ENCODE measurements around the gene EP300. TPM values are rescaled to one million over a fixed set of nuclear protein-coding genes. Genes with fewer than 3 reads are reported as not detected.
"Not testable (repeated sequence)": the region's sequence is repeated elsewhere in the genome, so short reads cannot be mapped to it uniquely, and the experiment has no call there.

EP300 gene
- total RNA-seq = 21.2 and 49.6 TPM in 2 replicates

DNA sequence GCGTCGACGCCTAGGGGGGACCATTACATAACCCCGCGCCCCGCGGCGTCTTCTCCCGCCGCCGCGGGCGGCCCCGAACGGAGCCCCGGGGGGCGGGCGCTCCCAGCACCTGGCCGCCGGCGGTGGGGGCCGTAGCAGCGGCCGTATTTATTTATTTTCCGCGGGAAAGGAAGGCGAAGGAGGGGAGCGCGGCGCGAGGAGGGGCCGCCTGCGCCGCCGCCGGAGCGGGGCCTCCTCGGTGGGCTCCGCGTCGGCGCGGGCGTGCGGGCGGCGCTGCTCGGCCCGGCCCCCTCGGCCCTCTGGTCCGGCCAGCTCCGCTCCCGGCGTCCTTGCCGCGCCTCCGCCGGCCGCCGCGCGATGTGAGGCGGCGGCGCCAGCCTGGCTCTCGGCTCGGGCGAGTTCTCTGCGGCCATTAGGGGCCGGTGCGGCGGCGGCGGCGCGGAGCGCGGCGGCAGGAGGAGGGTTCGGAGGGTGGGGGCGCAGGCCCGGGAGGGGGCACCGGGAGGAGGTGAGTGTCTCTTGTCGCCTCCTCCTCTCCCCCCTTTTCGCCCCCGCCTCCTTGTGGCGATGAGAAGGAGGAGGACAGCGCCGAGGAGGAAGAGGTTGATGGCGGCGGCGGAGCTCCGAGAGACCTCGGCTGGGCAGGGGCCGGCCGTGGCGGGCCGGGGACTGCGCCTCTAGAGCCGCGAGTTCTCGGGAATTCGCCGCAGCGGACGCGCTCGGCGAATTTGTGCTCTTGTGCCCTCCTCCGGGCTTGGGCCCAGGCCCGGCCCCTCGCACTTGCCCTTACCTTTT lies at the start of gene EP300:
Gene EP300 (plus strand): TSS at position 570 of the 795 bp plus-strand sequence. CDS start 413 bp downstream, outside the sequence.
- peak in 1 of 2 donors; percentile 82 for DNase-seq (ENCODE audit: low read depth in 2 of 2)

DNA sequence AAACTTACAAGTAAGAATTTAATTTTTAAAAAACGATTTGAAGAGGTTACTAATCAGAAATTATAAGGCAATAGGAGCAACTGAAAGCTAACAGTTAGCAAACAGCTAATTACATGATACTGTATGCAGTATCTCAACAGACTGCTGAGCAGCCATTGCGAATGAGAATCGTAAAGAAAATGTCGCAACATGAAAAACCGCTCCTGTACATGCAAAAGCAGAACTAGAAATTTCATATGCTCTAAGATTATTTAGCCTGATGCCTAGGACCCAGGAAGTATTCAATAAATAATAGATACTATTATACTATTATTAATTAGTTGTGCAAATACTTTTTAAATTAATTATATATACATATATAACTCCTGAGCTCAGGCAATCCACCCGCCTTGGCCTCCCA lies 48.7 kb upstream of the EP300 start:
- no peak for DNase-seq (ENCODE audit: low read depth in 2 of 2)

DNA sequence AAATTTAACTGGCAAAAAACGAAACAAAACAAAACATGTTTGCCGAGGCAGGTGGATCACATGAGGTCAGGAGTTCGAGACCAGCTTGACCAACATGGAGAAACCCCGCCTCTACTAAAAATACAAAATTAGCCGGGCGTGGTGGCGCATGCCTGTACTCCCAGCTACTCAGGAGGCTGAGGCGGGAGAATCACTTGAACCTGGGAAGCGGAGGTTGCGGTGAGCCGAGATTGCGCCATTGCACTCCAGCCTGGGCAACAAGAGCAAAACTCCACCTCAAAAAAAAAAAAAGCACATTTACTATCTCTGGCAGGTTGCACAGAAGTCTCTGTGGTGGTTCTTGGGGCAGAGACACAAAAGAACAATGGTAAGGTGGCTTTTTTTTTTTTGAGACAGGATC lies 46.8 kb upstream of the EP300 start:
- not testable (repeated sequence) for DNase-seq (ENCODE audit: low read depth in 2 of 2)

DNA sequence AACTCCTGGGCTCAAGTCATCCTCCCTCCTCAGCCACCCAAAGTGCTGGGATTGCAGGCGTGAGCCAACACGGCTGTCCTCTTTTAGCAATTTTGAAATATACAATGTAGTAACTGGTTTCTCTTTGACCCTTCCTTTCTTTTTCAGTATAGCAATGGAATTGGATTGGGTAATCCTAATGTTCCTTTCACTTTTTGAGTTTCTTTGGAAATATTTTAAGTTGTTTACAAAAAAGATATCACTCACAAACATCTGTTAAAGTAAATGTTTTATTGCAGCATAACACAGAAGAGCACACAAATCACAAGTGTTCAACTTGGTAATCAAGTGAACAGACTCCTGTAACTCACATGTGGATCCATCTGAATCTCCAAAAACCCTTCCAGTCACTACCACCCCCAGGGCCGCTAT lies 44.6 kb upstream of the EP300 start:
- no peak for DNase-seq (ENCODE audit: low read depth in 2 of 2)

DNA sequence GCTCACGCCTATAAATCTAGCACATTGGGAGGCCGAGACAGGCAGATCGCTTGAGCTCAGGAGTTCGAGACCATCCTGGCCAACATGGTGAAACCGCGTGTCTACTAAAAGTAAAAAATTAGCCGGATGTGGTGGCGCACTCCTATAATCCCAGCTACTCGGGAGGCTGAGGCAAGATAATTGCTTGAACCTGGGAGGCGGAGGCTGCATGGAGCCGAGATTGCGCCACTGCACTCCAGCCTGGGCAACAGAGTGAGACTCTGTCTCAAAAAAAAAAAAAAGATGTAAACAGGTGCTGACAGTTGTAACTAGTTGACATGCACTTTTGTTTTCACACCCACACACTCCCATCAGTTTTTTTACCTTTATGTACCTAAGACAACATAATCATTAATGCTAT lies 44.0 kb upstream of the EP300 start:
- not testable (repeated sequence) for DNase-seq (ENCODE audit: low read depth in 2 of 2)

DNA sequence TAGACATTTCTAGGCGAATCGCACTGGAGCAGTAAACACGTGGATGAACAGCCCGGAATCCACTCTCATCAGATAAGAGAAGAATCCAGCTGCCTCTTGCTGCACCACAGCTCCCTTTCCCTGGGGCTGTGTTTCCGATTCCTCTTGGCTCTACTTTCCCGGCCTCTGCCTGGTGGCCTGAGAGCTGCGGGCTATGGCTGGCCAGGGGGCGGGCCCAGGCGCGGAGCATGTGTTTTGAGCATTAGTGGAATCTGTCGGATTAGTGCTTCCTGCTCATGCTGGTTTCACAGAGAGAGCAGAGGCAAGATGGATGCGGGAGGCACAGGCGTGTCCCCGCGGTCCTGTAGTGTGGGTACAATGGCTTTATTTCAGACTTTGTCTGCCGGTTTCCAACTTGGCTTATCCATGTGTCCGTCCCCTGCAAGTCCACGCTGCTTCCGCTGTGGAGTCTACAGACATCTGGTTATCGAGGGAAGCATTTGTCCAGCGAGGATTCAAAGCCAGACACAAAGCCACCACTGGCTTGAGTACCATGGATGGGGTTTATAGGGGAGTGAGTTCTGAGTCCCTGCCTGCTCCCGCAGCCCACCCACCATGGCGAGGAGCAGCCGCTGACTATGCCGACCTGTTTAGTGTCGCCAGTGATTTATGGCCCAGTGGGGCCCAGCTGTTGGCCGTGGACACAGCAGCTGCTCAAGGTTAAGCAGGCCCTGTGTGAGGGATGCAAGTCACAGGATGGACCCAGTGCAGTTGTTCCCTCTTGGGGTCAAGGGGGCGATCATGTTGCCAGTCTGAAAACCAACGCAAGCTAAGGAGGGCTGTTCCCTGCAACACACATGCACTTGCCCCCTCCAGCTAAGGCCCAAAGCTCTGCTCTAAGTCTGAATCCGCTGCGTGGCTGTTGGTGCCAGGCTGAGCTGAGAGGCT lies 43.3 kb upstream of the EP300 start:
- peak; percentile 57 to 69 for DNase-seq (ENCODE audit: low read depth in 2 of 2)

DNA sequence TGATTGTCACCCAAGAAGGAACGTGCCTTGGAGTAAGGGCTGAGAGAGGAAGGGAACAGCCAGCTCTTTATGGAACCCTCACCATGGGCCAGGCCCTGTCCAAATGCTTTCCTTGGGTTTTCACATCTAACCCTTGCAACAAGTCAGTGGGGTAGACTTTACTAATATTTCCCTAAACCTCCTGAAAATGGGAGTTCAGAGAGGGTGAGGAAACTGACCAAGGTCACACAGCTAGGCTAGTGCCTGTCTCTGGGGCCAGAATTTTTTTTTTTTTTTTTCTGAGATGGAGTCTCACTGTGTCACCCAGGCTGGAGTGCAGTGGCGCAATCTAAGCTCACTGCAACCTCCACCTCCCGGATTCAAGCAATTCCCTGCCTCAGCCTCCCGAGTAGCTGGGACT lies 42.6 kb upstream of the EP300 start:
- DNase-seq (ENCODE audit: low read depth in 2 of 2) = not testable (repeated sequence)

DNA sequence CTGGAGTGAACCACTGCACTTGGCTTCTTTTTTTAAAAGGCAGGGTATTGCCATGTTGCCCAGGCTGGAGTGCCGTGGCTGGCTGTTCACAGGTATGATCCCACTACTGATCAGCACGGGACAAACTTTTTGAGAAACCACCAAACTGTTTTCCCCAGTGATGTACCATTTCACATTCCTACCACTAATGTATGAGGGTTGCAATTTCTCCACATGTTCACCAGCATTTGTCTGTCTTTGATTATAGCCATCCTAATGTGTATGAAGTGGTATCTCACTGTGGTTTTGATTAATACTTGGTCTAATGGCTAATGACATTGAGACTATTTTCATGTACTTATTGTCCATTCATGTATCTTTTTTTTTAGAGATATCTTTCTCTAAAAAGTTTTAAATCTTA lies 41.5 kb upstream of the EP300 start:
- DNase-seq (ENCODE audit: low read depth in 2 of 2) = no peak

DNA sequence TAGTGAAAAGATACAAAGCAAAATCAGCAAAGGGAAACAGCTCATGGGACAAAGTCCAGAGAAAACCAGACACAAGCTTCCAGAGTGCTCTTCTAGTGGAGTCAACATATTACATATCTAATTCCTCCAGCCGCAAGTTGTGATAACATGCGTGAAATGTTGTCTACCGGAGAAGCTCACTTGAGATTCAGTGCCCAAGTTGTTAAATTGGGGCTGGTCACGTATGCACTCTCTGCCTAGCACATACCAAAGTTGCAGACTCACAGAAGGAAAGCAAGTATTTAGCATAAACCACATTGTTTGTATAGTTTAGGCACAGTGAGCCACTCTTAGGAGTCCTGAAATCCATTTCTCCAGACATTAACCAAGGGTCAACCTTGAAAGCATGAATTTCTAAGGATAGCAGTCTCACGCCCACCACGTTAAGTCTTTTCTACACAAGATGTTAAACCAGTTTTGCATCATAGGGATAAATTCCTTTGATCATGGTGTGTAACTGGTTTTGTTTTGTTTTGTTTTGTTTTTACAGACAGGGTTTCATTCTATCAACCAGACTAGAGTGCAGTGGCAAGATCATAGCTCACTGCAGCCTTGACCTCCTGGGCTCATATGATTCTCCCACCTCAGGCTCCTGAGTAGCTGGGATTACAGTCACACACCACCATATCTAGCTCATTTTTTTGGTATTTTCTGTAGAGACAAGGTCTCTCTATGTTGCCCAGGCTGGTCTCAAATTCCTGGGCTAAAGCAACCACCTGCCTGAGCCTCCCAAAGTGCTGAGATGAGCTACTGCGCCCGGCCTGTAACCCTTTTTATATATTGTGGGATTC lies 39.5 kb upstream of the EP300 start:
- no peak for DNase-seq (ENCODE audit: low read depth in 2 of 2)

DNA sequence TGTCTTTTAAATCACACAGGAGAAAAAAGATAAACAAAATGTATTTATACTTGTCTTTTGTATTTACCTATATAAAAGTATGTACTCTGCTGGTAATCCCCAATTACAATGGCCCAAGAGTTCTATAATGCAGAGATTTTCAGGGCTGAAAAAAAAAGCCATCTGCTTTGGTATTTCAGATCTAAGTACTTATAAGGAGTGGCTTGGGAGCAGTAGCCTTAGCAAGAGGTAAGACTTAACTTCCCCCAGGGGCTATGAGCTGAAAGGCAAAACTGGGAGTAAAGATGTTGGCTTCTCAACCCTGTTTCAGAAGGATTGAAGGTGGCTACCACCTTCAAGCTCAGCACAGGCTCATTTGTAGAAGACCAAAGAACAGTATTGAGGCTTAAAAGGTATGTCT lies 35.3 kb upstream of the EP300 start:
- DNase-seq (ENCODE audit: low read depth in 2 of 2) = no peak

DNA sequence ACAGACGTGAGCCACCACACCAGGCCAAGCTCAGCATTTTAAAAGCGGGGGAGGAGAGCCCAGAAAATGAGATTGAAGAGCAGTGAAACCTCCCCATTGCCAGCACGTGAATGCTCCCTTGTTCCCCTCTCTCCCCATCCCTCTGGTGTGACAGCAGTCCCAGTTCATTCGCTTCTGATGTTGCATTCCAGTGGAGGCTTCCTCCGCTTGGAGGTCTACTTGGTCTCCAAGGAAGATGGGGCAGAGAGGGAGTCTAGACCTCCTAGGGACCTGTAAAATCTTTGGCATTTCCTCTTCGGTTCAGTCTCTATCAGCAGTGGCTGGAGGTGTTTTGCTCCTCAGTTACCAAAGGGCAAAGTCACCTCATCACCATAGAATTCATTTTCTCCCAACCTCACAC lies 30.2 kb upstream of the EP300 start:
- no peak for DNase-seq (ENCODE audit: low read depth in 2 of 2)

DNA sequence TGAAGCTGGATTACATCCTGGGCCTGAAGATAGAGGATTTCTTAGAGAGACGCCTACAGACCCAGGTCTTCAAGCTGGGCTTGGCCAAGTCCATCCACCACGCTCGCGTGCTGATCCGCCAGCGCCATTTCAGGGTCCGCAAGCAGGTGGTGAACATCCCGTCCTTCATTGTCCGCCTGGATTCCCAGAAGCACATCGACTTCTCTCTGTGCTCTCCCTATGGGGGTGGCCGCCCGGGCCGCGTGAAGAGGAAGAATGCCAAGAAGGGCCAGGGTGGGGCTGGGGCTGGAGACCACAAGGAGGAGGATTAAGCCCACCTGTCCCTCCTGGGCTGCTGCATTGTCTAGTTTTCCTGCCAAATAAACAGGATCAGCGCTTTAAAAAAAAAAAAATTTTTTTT lies 28.1 kb upstream of the EP300 start:
- not testable (repeated sequence) for DNase-seq (ENCODE audit: low read depth in 2 of 2)

DNA sequence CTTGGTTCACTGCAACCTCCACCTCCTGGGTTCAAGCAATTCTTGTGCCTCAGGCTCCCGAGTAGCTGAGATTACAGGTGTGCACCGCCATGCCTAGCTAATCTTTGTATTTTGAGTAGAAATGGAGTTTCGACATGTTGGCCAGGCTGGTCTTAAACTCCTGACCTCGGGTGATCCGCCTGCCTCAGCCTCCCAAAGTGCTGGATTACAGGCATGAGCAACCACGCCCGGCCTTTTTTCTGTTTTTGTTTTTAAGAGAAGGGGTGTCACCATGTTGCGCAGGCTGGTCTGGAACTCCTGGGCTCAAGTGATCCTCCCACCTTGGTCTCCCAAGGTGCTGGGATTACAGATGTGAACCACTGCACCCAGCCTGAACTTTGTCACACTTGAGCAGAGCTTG lies 26.1 kb upstream of the EP300 start:
- DNase-seq (ENCODE audit: low read depth in 2 of 2) = not testable (repeated sequence)

DNA sequence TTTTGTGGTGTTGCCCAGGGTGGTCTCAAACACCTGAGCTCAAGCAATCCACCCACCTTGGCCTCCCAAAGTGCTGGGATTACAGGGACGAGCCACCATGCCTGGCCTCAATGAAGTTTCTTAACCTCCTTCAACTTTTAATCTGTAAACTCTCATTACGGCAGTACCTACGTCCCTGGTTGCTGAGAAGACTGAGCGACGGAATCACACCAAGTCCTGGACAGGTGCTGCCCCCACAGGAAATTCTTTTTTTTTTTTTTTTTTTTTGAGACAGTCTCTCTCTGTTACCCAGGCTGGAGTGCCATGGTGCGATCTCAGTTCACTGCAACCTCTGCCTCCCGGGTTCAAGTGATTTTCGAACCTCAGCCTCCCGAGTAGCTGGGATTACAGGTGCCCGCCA lies 24.4 kb upstream of the EP300 start:
- not testable (repeated sequence) for DNase-seq (ENCODE audit: low read depth in 2 of 2)

DNA sequence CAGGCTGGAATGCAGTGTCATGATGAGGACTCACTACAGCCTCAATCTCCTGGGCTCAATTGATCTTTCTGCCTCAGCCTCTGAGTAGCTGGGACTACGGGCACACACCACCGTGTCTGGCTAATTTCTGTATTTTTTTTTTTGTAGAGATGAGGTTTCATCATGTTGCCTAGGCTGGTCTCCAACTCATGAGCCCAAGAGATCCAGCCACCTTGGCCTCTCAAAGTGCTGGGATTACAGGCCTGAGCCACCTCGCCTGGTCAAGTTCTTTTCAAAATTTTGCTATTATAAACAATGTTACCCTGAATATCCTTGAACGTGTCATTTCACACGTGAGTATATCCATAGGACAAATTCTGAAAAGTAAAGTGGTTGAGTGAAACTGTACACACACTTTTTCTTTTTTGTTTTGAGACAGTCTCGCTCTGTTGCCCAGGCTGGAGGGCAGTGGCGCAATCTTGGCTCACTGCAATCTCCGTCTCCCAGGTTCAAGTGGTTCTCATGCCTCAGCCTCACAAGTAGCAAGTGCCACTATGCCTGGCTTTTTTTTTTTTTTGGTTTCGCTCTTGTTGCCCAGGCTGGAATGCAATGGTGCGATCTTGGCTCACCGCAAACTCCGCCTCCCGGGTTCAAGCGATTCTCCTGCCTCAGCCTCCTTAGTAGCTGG lies 21.6 kb upstream of the EP300 start:
- DNase-seq (ENCODE audit: low read depth in 2 of 2) = no peak

DNA sequence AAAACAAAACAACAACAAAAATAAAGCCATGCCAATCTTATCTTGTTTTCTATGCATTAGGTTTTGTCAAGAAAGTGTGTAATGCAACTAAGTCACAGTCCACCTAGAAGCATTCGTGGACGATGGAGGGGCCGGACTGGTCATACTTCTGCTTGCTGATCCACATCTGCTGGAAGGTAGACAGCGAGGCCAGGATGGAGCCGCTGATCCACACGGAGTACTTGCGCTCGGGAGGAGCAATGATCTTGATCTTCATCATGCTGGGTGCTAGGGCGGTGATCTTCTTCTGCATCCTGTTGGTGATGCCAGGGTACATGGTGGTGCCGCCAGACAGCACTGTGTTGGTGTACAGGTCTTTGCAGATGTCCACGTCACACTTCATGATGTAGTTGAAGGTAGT lies 18.3 kb upstream of the EP300 start:
- DNase-seq (ENCODE audit: low read depth in 2 of 2) = no peak

DNA sequence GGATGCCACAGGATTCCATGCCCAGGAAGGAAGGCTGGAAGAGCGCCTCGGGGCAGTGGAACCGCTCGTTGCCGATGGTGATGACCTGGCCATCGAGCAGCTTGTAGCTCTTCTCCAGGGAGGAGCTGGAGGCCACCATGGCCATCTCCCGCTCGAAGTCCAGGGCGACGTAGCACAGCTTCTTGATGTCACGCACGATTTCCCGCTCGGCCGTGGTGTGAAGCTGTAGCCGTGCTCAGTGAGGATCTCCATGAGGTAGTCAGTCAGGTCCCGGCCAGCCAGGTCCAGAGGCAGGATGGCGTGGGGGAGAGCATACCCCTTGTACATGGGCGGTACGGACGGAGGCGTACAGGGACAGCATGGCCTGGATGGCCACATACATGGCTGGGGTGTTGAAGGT lies 17.9 kb upstream of the EP300 start:
- DNase-seq (ENCODE audit: low read depth in 2 of 2) = no peak

DNA sequence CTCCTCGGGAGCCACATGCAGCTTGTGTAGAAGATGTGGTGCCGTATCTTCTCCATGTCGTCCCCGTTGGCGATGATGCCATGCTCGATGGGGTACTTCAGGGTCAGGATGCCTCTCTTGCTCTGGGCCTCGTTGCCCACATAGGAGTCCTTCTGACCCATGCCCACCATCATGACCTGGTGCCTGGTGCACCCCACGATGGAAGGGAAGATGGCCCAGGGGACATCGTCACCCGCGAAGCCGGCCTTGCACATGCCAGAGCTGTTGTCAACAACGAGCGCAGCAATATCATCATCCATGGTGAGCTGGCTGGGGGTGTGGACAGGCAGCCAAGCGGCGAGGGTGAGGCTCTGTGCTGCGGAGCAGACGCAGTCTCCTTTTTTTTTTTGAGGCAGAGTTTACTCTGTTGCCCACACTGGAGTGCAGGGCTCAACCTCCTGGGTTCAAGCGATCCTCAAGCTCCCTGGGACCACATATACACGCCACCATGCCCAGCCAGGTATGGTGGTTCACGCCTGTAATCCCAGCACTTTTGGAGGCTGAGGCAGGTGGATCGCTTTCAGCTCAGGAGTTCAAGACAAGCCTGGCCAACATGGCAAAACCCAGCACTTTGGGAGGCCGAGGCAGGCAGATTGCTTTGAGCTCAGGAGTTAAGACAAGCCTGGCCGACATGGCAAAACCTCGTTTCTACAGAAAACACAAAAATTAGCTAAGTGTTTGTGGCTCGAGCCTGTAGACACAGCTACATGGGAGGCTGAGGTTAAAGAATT lies 17.3 kb upstream of the EP300 start:
- no peak for DNase-seq (ENCODE audit: low read depth in 2 of 2)

DNA sequence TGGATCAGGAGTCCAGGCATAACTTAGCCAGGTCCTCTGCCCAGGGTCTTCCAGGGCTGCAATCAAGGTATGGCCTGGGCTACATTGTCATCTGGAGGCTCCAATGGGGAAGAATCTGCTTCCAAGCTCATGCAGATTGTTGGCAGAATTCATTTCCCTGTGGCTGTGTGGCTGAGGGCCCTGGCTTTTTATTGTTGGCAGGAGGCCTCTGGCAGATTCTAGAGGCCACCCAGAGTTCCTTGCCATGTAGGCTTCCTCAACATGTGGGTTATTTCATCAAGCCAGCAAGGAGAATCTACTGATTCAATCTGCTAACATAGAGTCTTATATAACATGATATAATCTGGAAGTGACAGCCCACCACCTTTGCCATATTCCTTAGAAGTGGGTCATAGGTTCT lies 16.4 kb upstream of the EP300 start:
- no peak for DNase-seq (ENCODE audit: low read depth in 2 of 2)

DNA sequence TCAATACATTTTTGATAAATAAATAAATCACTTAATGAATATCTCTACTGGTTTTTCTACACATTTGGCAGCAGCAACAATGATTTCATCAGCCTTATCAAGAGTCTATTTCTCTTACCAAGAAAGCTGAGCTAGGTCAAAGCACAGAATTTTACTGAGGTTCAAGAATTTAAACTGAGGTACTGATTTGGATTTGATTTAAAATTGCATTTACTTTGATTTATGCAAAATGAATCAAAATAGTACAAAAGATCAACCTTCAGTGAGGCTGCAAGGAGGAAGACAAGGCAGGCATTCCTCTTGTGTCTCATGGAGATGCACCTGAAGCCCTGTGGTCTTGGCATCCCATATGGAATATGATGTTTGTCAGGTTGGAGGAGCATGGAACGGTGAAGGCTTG lies 15.5 kb upstream of the EP300 start:
- DNase-seq (ENCODE audit: low read depth in 2 of 2) = no peak

All from dermis microvascular lymphatic vessel endothelial cell (primary cell).